ENCODE measurements around the gene TERT.
"Not testable (repeated sequence)": the region's sequence is repeated elsewhere in the genome, so short reads cannot be mapped to it uniquely, and the experiment has no call there.

Gene TERT

DNA sequence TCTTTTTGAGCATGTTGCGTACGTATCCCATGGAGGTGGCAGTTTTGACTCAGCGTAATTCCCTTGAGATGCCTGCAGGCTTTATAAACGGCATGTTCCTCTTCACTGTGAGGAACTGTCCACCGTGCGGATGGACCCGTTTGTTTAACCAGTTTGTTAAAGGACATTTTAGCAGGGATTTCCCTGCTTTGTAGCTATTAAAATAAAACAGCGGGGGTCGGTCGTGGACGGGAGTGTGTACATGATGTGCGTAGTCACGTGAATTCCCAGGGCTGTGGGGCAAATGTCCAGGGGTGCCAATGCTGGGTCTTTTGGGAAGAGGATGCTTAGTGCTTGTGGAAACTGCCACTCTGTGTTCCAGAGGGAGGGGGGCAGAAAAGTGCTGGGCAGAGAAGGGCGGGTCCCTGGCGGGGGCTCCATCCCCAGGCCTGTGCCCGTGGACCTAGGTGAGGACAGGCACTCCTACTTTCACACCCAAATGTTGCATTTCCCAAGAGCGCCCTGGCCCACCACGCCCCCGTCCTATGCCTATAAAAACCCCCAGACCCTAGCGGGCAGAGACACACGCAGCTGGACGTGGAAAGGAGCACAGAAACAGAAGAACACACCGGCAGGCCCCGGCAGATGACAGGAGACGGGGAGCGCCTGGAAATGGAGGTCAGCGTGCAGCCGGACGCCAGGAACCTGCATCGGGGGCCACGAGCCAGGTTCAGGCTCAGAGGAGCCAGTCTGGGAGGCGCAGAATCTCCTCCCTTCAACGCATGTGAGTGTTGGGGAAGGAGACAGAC, 4.0 kb upstream of the TERT start:
- no peaks in the 10 kb centered on the region for H3K9me3 Mint-ChIP-seq
- H3K27ac Mint-ChIP-seq: no peak overlapping the region
- H3K4me1 Mint-ChIP-seq (ENCODE audit: low read depth): no peaks in the 10 kb centered on the region
- no peak overlapping the region for H3K4me3 Mint-ChIP-seq
- no peaks in the 10 kb centered on the region for H3K36me3 Mint-ChIP-seq (ENCODE audit: low read depth)
- H3K27me3 Mint-ChIP-seq: no peaks in the 10 kb centered on the region

- Mint-ChIP-seq H3K9me3 (no peaks in the 10 kb centered on the region), H3K36me3 (ENCODE audit: low read depth) (no peaks in the 10 kb centered on the region), H3K27me3 (no peaks in the 10 kb centered on the region), H3K4me1 (ENCODE audit: low read depth) (peaks cover 4% of the 10 kb centered on the region), H3K27ac (no peak overlapping the region), H3K4me3 (no peak overlapping the region)
These were observed 3.2 kb upstream of the TERT start for GRCh38 chr5:1298067-1298551.

GRCh38 chr5:1297243-1297642, 2.4 kb upstream of the TERT start:
- Mint-ChIP-seq H3K9me3 (no peaks in the 10 kb centered on the region), H3K27ac (no peak overlapping the region), H3K27me3 (no peaks in the 10 kb centered on the region), H3K4me3 (no peak overlapping the region), H3K4me1 (ENCODE audit: low read depth) (peaks cover 8% of the 10 kb centered on the region), H3K36me3 (ENCODE audit: low read depth) (no peaks in the 10 kb centered on the region)

GRCh38 chr5:1295650-1296037, 776 bp upstream of the TERT start:
- Mint-ChIP-seq H3K4me3 (peak overlapping the region; percentile 59), H3K27me3 (no peaks in the 10 kb centered on the region), H3K27ac (no peak overlapping the region), H3K4me1 (ENCODE audit: low read depth) (peaks cover 14% of the 10 kb centered on the region), H3K9me3 (no peaks in the 10 kb centered on the region), H3K36me3 (ENCODE audit: low read depth) (no peaks in the 10 kb centered on the region)

DNA sequence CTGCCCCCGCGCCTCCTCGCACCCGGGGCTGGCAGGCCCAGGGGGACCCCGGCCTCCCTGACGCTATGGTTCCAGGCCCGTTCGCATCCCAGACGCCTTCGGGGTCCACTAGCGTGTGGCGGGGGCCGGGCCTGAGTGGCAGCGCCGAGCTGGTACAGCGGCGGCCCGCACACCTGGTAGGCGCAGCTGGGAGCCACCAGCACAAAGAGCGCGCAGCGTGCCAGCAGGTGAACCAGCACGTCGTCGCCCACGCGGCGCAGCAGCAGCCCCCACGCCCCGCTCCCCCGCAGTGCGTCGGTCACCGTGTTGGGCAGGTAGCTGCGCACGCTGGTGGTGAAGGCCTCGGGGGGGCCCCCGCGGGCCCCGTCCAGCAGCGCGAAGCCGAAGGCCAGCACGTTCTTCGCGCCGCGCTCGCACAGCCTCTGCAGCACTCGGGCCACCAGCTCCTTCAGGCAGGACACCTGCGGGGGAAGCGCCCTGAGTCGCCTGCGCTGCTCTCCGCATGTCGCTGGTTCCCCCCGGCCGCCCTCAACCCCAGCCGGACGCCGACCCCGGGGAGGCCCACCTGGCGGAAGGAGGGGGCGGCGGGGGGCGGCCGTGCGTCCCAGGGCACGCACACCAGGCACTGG, 548 bp downstream of the TERT start:
- no peaks in the 10 kb centered on the region for H3K27me3 Mint-ChIP-seq
- no peak overlapping the region for H3K27ac Mint-ChIP-seq
- H3K4me1 Mint-ChIP-seq (ENCODE audit: low read depth): peaks cover 14% of the 10 kb centered on the region
- no peaks in the 10 kb centered on the region for H3K9me3 Mint-ChIP-seq
- no peaks in the 10 kb centered on the region for H3K36me3 Mint-ChIP-seq (ENCODE audit: low read depth)
- peak overlapping the region; percentile 41 for H3K4me3 Mint-ChIP-seq

- Mint-ChIP-seq H3K9me3 (no peaks in the 10 kb centered on the region), H3K4me1 (ENCODE audit: low read depth) (peaks cover 14% of the 10 kb centered on the region), H3K27me3 (no peaks in the 10 kb centered on the region), H3K36me3 (ENCODE audit: low read depth) (peaks cover 2% of the 10 kb centered on the region), H3K27ac (no peak overlapping the region), H3K4me3 (peak overlapping the region; percentile 66)
These were observed 1.3 kb downstream of the TERT start for GRCh38 chr5:1293416-1294205.

- peaks cover 8% of the 10 kb centered on the region for H3K36me3 Mint-ChIP-seq (ENCODE audit: low read depth)
- no peak overlapping the region for H3K27ac Mint-ChIP-seq
- peaks cover 3% of the 10 kb centered on the region for H3K27me3 Mint-ChIP-seq
- peak overlapping the region; percentile 49 for H3K4me3 Mint-ChIP-seq
- peaks cover 14% of the 10 kb centered on the region for H3K4me1 Mint-ChIP-seq (ENCODE audit: low read depth)
- H3K9me3 Mint-ChIP-seq: peaks cover 4% of the 10 kb centered on the region
These were observed 1.9 kb downstream of the TERT start for GRCh38 chr5:1292846-1293415.

DNA sequence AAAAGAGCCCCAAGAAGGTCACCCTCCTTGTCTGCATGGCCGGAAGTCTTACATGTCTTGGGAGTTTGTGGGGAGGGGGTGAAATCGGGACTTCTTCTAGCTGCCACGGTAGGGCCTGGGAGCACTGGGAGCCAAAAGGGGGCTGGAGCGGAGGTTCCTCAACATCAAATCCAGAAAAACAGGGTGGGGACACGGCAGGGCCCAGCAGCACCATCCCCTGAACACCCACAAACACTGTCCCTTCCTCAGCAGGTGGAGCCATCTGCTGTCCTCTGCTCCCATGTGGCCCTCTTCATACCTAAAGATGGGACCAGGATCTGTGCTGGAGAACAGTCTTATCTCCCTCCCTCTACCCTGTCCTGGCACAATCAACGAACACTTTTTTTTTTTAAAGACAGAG, 2.7 kb downstream of the TERT start:
- Mint-ChIP-seq H3K9me3 (peaks cover 5% of the 10 kb centered on the region), H3K36me3 (ENCODE audit: low read depth) (peaks cover 9% of the 10 kb centered on the region), H3K27me3 (peaks cover 3% of the 10 kb centered on the region), H3K27ac (no peak overlapping the region), H3K4me1 (ENCODE audit: low read depth) (peaks cover 14% of the 10 kb centered on the region), H3K4me3 (no peak overlapping the region)

DNA sequence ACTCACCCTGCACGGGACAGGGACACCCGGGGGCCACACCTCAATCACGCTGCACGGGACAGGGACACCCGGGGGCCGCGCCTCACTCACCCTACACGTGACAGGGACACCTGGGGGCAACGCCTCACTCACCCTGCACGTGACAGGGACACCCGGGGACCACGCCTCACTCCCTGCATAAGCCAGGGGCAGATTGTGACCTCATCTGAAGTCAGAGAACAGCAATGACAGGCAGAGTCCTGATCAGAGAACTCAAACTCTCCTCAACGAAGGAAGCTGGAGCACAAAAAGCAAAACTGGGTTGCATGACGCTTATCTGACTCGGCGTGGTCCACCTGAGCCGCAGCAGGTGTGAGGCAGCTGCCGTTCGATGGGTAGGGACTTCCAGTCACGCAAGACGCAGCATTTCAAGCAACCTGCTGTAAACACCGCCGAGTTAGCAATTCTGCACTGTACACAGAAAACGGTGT, 3.2 kb downstream of the TERT start:
- Mint-ChIP-seq H3K36me3 (ENCODE audit: low read depth) (peaks cover 9% of the 10 kb centered on the region), H3K9me3 (peaks cover 5% of the 10 kb centered on the region), H3K4me1 (ENCODE audit: low read depth) (peaks cover 14% of the 10 kb centered on the region), H3K27ac (no peak overlapping the region), H3K4me3 (no peak overlapping the region), H3K27me3 (peaks cover 3% of the 10 kb centered on the region)

DNA sequence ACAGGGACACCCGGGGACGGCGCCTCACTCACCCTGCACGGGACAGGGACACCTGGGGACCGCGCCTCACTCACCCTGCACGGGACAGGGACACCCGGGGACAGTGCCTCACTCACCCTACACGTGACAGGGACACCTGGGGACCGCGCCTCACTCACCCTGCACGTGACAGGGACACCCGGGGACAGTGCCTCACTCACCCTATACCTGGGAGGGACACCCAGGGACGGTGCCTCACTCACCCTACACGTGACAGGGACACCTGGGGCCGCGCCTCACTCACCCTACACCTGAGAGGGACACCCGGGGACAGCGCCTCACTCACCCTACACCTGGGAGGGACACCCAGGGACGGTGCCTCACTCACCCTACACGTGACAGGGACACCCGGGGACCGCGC, 3.9 kb downstream of the TERT start:
- not testable (repeated sequence) for H3K4me3 Mint-ChIP-seq; H3K27ac Mint-ChIP-seq; H3K27me3 Mint-ChIP-seq; H3K36me3 Mint-ChIP-seq (ENCODE audit: low read depth); H3K9me3 Mint-ChIP-seq
- peaks cover 14% of the 10 kb centered on the region for H3K4me1 Mint-ChIP-seq (ENCODE audit: low read depth)

DNA sequence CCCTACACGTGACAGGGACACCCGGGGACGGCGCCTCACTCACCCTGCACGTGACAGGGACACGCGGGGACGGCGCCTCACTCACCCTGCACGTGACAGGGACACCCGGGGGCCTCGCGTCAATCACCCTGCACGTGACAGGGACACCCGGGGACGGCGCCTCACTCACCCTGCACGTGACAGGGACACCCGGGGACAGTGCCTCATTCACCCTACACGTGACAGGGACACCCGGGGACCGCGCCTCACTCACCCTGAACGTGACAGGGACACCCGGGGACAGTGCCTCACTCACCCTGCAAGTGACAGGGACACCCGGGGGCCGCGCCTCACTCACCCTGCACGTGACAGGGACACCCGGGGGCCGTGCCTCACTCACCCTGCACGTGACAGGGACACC, 5.3 kb downstream of the TERT start:
- H3K4me1 Mint-ChIP-seq (ENCODE audit: low read depth): peaks cover 14% of the 10 kb centered on the region
- H3K27me3 Mint-ChIP-seq; H3K4me3 Mint-ChIP-seq; H3K27ac Mint-ChIP-seq; H3K9me3 Mint-ChIP-seq; H3K36me3 Mint-ChIP-seq (ENCODE audit: low read depth): not testable (repeated sequence)

DNA sequence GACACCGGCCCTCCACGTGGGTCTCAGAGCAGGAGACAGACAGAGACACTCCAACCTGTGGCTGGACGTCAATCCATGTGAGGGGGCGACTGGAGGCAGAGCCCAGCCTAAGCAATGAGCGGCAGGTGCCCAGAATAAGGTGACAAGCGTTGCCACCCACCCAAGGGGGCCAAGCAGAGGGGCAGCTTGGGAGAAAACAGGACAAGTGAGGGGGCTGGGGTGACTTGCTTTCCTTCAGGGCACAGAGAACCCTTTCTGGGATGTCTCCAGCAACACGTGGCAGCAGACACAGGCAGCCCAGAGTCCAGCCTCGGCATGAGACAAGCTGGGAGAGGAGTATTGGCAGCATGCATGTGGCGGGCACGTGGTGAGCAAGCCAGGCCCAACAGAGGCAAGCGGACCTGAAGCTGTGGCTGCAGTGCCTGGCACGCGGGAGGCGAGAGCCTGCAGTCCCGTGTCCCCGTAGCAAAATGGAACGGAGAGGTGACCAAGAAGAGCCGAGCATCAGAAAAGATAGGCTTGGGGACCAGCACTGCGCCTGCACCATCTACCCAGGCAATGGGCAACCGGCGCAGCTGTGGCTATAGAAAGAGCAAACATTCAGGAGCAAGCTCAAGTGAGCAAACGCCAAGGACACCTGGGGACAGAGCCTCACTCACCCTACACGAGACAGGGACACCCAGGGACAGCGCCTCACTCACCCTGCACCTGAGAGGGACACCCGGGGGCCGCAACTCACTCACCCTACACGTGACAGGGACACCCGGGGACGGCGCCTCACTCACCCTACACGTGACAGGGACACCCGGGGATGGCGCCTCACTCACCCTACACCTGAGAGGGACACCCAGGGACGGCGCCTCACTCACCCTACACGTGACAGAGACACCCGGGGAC, 6.2 kb downstream of the TERT start:
- peaks cover 13% of the 10 kb centered on the region for H3K4me1 Mint-ChIP-seq (ENCODE audit: low read depth)
- no peak overlapping the region for H3K27ac Mint-ChIP-seq
- peaks cover 9% of the 10 kb centered on the region for H3K36me3 Mint-ChIP-seq (ENCODE audit: low read depth)
- peaks cover 5% of the 10 kb centered on the region for H3K9me3 Mint-ChIP-seq
- H3K4me3 Mint-ChIP-seq: no peak overlapping the region
- peaks cover 3% of the 10 kb centered on the region for H3K27me3 Mint-ChIP-seq

DNA sequence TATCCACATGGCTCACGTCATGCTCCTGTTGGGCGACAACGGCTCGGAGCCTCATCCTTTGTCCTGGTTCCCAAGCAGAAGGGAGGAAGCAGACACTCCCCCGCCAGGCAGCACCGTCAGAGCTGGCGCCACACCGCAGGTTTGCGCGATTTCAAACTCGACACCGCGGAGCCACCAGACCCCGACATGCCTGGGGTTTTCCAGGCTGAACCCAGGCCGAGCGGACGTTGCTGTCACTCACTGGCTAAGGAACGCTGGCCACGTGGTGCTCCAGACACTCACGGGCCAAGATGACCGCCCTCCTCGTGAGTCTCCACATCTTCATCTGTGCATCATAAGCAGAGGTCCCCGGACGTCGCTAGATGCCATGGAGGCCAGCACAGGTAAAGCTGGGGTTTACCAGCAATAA, 9.0 kb downstream of the TERT start:
- no peak overlapping the region for H3K27ac Mint-ChIP-seq
- H3K4me1 Mint-ChIP-seq (ENCODE audit: low read depth): no peaks in the 10 kb centered on the region
- H3K4me3 Mint-ChIP-seq: no peak overlapping the region
- peaks cover 3% of the 10 kb centered on the region for H3K27me3 Mint-ChIP-seq
- H3K36me3 Mint-ChIP-seq (ENCODE audit: low read depth): peaks cover 15% of the 10 kb centered on the region
- H3K9me3 Mint-ChIP-seq: peaks cover 5% of the 10 kb centered on the region

- Mint-ChIP-seq H3K27ac (no peak overlapping the region), H3K36me3 (ENCODE audit: low read depth) (peaks cover 15% of the 10 kb centered on the region), H3K4me1 (ENCODE audit: low read depth) (no peaks in the 10 kb centered on the region), H3K9me3 (peaks cover 5% of the 10 kb centered on the region), H3K27me3 (peaks cover 3% of the 10 kb centered on the region), H3K4me3 (no peak overlapping the region)
These were observed 9.7 kb downstream of the TERT start for GRCh38 chr5:1285141-1285540.
